Astrocyte (in vitro differentiated cells and primary cell): ENCODE measurements around the gene SERPINA1. TPM values are rescaled to one million over a fixed set of nuclear protein-coding genes. Genes with fewer than 3 reads are reported as not detected.

Source experiments
- DNase-seq: peaks from one replicate; pipeline ENCODE4 v3.0.0-alpha.2; 2010; ENCODE audit warnings: low read depth
- FAIRE-seq: peaks from 2 replicates; lab custom pipeline; 2011; peaks lifted over from hg19 to GRCh38; lab: Jason Lieb, UNC
- H2AFZ ChIP-seq: 2 replicates; pipeline ENCODE4 v1.6.0; 2012; ENCODE audit warnings: low read depth, low read length, inconsistent platforms
- H3K27ac ChIP-seq: 2 replicates; pipeline ENCODE4 v1.5.1; 2011; ENCODE audit warnings: low read depth, low read length, inconsistent platforms
- H3K27me3 ChIP-seq: 2 replicates; pipeline ENCODE4 v1.6.0; 2011; ENCODE audit warnings: low read length, inconsistent platforms; ENCODE audit not compliant: insufficient read depth
- H3K36me3 ChIP-seq: 2 replicates; pipeline ENCODE4 v1.5.1; 2011; ENCODE audit warnings: low read length, inconsistent platforms; ENCODE audit not compliant: insufficient read depth
- H3K4me1 ChIP-seq: 2 replicates; pipeline ENCODE4 v1.5.1; 2011; ENCODE audit warnings: low read length, inconsistent platforms; ENCODE audit not compliant: insufficient read depth
- H3K4me2 ChIP-seq: 2 replicates; pipeline ENCODE4 v1.6.0; 2012; ENCODE audit warnings: low read length, inconsistent platforms
- H3K4me3 ChIP-seq: 2 replicates; pipeline ENCODE4 v1.5.1; 2011; ENCODE audit warnings: low read depth, mild to moderate bottlenecking, low read length, inconsistent platforms; ENCODE audit not compliant: insufficient read depth
- H3K79me2 ChIP-seq: 2 replicates; pipeline ENCODE4 v1.6.0; 2012; ENCODE audit warnings: mild to moderate bottlenecking, low read length, inconsistent platforms; ENCODE audit not compliant: insufficient read depth
- H3K9ac ChIP-seq: 2 replicates; pipeline ENCODE4 v1.6.0; 2012; ENCODE audit warnings: mild to moderate bottlenecking, low read length, inconsistent platforms
- H3K9me3 ChIP-seq: 2 replicates; pipeline ENCODE4 v1.5.1; 2012; ENCODE audit warnings: low read depth, mild to moderate bottlenecking, low read length, inconsistent platforms; ENCODE audit not compliant: insufficient read depth
- H4K20me1 ChIP-seq: 2 replicates; pipeline ENCODE4 v1.6.0; 2012; ENCODE audit warnings: low read length, inconsistent platforms; ENCODE audit not compliant: insufficient read depth
- H3K27ac Mint-ChIP-seq: one replicate; pipeline ENCODE4 v1.8.0; 2021; ENCODE audit warnings: mild to moderate bottlenecking, mixed read lengths; ENCODE audit not compliant: unreplicated experiment
- H3K27me3 Mint-ChIP-seq: one replicate; pipeline ENCODE4 v1.8.0; 2021; ENCODE audit warnings: low read depth, mixed read lengths; ENCODE audit not compliant: unreplicated experiment
- H3K36me3 Mint-ChIP-seq: one replicate; pipeline ENCODE4 v1.8.0; 2021; ENCODE audit warnings: low read depth, mixed read lengths; ENCODE audit not compliant: unreplicated experiment
- H3K4me1 Mint-ChIP-seq: one replicate; pipeline ENCODE4 v1.8.0; 2021; ENCODE audit warnings: low read depth, mixed read lengths; ENCODE audit not compliant: unreplicated experiment
- H3K4me3 Mint-ChIP-seq: one replicate; pipeline ENCODE4 v1.8.0; 2021; ENCODE audit warnings: mild to moderate bottlenecking, moderate library complexity, mixed read lengths; ENCODE audit not compliant: unreplicated experiment
- H3K9me3 Mint-ChIP-seq: one replicate; pipeline ENCODE4 v1.8.0; 2021; ENCODE audit warnings: mild to moderate bottlenecking, mixed read lengths; ENCODE audit not compliant: unreplicated experiment
- CTCF ChIP-seq: IDR thresholded peaks from 2 replicates; pipeline ENCODE4 v1.5.1; 2011; ENCODE audit warnings: low read depth, mild to moderate bottlenecking, inconsistent platforms, low read length, moderate library complexity; ENCODE audit not compliant: insufficient read depth
- EZH2 ChIP-seq: IDR thresholded peaks from 2 replicates; pipeline ENCODE4 v1.6.1; 2012; ENCODE audit warnings: mild to moderate bottlenecking, low read length, inconsistent platforms; ENCODE audit not compliant: insufficient read depth
- total RNA-seq: library from RNA; stranded (reverse); gene quantifications from 2 replicates; pipeline ENCODE4 v1.2.1, GENCODE V29; 2021

The SERPINA1 gene
- total RNA-seq, 1 donor from 2014 or later = 0.98 TPM

- no peak for FAIRE-seq
Measured at GRCh38 chr14:94404561-94404960, 16.2 kb upstream of the SERPINA1 start.

GRCh38 chr14:94403312-94403932, 15.0 kb upstream of the SERPINA1 start:
- H3K9me3 ChIP-seq = no peaks in the 10 kb centered on the region
- no peak overlapping the region for H3K27ac Mint-ChIP-seq
- H3K27ac ChIP-seq = no peak overlapping the region
- peaks cover 11% of the 10 kb centered on the region for H3K4me1 ChIP-seq
- H2AFZ ChIP-seq = no peak overlapping the region
- no peaks in the 10 kb centered on the region for H3K27me3 ChIP-seq
- peaks cover 2% of the 10 kb centered on the region for H3K9me3 Mint-ChIP-seq
- no peak overlapping the region for H3K4me2 ChIP-seq
- no peak overlapping the region for H3K9ac ChIP-seq
- no peak overlapping the region for H3K4me3 ChIP-seq
- no peak for DNase-seq
- TF ChIP-seq CTCF (no peak), EZH2 (no peak)
- H3K36me3 ChIP-seq = no peaks in the 10 kb centered on the region
- H3K36me3 Mint-ChIP-seq = no peaks in the 10 kb centered on the region
- H3K4me1 Mint-ChIP-seq = peaks cover 7% of the 10 kb centered on the region
- no peak for FAIRE-seq
- H3K27me3 Mint-ChIP-seq = no peaks in the 10 kb centered on the region
- H3K4me3 Mint-ChIP-seq = no peak overlapping the region
- no peaks in the 10 kb centered on the region for H3K79me2 ChIP-seq
- H4K20me1 ChIP-seq = no peaks in the 10 kb centered on the region

More at GRCh38 chr14:94404561-94404960, 16.2 kb upstream of the SERPINA1 start:
- Mint-ChIP-seq H3K27ac (no peak overlapping the region), H3K27me3 (no peaks in the 10 kb centered on the region), H3K36me3 (no peaks in the 10 kb centered on the region), H3K4me1 (peaks cover 7% of the 10 kb centered on the region), H3K9me3 (peaks cover 2% of the 10 kb centered on the region), H3K4me3 (no peak overlapping the region)
- Histone ChIP-seq H3K4me3 (no peak overlapping the region), H3K4me2 (no peak overlapping the region), H3K9ac (no peak overlapping the region), H3K9me3 (no peaks in the 10 kb centered on the region), H3K27ac (no peak overlapping the region), H3K4me1 (peaks cover 11% of the 10 kb centered on the region), H4K20me1 (no peaks in the 10 kb centered on the region), H3K27me3 (no peaks in the 10 kb centered on the region), H3K79me2 (no peaks in the 10 kb centered on the region), H3K36me3 (no peaks in the 10 kb centered on the region), H2AFZ (no peak overlapping the region)
- DNase-seq = no peak
- TF ChIP-seq EZH2 = no peak
- TF ChIP-seq CTCF = no peak

- H3K4me2 ChIP-seq = peak overlapping the region; percentile 37
- H3K79me2 ChIP-seq = no peaks in the 10 kb centered on the region
- peaks cover 11% of the 10 kb centered on the region for H3K27me3 Mint-ChIP-seq
- no peaks in the 10 kb centered on the region for H3K36me3 Mint-ChIP-seq
- no peaks in the 10 kb centered on the region for H3K36me3 ChIP-seq
- H2AFZ ChIP-seq = no peak overlapping the region
- no peaks in the 10 kb centered on the region for H3K27me3 ChIP-seq
- TF ChIP-seq CTCF (no peak), EZH2 (no peak)
- H3K27ac ChIP-seq = peak overlapping the region; percentile 60
- H3K9me3 Mint-ChIP-seq = peaks cover 5% of the 10 kb centered on the region
- no peak overlapping the region for H3K4me3 ChIP-seq
- no peak overlapping the region for H3K4me3 Mint-ChIP-seq
- H3K27ac Mint-ChIP-seq = no peak overlapping the region
- no peaks in the 10 kb centered on the region for H4K20me1 ChIP-seq
- peak overlapping the region; percentile 26 for H3K9ac ChIP-seq
- FAIRE-seq (no peak), DNase-seq (peak; percentile 83)
- H3K4me1 Mint-ChIP-seq = peaks cover 15% of the 10 kb centered on the region
- no peaks in the 10 kb centered on the region for H3K9me3 ChIP-seq
- H3K4me1 ChIP-seq = peaks cover 11% of the 10 kb centered on the region
Measured at GRCh38 chr14:94401083-94401482, 12.7 kb upstream of the SERPINA1 start.
